Skin of body (tissue), 2 donors: ENCODE measurements around the gene PIP4K2A. TPM values are rescaled to one million over a fixed set of nuclear protein-coding genes. Genes with fewer than 3 reads are reported as not detected.
"Not testable (repeated sequence)": the region's sequence is repeated elsewhere in the genome, so short reads cannot be mapped to it uniquely, and the experiment has no call there.

ENCODE experiments used
- DNase-seq: peaks from one replicate; lab custom pipeline; 2025; lab: John Stamatoyannopoulos, UW
- total RNA-seq: library from RNA; depleted of rRNA; stranded (reverse); fragments of >200 nt; gene quantifications from one replicate; pipeline ENCODE4 v1.2.3, GENCODE V29; 2014

PIP4K2A gene
- total RNA-seq, 1 donor from 2014 or later, result 22.1 TPM

DNA sequence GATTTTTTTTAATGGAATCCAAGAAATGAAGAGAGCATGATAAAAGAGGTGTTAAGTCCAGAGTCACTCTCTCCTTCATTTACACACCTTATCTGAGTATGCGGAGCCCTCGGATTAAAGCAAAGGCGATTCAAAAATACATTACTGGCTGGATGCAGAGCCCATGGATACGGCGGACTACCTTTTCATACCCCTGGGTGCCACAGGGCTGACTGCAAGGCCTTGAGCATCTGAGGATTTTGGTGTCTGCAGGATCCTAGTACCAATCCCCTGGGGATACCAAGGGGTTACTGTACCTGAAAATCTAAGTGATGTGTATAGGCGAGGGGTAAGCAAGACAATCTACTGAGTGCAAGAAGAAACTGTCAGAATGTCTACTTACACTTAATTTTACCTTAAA is 20.5 kb downstream of the PIP4K2A start:
- DNase-seq, result no peak

DNA sequence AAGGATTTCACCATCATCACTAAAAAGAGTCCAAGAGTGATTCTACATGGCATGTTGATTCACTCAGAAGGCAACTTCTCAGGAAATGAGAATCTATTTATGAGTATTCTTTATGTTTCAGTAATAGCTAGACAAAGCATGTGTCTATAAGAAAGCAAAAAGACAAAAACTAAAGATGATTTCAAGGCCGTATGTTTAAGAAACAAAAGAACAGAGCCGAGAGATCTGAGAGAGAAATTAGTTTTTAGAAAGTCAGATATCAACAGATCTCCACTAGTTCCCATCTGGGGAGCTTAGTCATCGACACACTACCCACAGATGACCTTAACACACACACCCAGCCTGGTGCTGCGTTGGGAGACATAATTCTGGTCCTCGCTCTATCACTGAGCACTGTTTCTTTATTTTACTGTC is 21.0 kb downstream of the PIP4K2A start:
- DNase-seq, result no peak

DNA sequence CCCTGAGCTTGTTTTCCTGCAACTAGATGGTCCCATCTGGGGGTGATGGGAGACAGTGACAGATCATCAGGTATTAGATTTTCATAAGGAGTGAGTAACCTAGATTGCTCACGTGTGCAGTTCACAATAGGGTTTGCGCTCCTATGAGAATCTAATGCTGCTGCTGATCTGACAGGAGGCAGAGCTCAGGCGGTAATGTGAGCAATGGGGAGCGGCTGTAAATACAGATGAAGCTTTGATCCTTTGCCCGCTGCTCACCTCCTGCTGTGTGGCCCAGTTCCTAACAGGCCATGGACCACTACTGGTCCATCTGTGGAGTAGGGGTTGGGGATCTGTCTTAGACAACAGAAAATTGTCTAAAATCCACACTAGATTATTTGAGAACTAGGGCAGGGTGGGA is 22.3 kb downstream of the PIP4K2A start:
- DNase-seq, result not testable (repeated sequence)

DNA sequence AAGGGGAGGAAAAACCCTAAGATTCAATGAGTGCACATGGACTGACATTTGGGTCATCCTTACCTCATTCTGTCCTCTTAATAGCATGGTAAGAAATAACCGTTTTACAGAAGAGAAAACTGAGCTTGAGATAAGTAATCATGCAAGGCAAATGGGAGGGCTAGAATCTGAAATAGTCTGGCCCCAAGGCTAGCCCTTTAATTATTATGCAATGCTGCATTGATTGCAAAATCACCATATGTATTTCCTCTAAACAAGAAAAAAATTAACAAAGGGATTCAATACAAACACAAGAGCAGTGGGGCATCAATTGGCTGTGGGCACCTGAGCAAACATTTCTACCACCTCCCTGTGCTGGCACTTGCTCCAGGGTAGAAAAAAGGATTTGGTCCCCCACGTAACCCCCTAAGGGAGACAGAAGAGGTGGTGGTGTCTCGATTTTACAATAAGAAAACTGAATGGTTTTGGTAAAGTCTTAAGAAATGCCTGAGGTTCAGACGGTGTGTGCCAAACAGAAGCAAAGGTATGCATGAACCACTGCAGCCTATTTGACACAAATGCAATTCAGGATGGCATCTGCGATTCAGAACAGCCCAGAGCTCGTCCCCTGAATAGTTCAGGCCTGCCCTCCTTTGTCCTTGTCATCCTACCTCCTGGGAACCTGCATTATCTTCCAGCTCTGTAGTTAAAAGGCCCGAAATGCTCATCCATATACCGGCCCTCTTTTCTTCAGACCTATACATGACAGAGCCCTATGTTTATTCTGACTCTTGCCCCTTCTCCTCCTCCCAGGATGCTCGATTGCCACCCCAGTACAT is 23.6 kb downstream of the PIP4K2A start:
- DNase-seq, result no peak

DNA sequence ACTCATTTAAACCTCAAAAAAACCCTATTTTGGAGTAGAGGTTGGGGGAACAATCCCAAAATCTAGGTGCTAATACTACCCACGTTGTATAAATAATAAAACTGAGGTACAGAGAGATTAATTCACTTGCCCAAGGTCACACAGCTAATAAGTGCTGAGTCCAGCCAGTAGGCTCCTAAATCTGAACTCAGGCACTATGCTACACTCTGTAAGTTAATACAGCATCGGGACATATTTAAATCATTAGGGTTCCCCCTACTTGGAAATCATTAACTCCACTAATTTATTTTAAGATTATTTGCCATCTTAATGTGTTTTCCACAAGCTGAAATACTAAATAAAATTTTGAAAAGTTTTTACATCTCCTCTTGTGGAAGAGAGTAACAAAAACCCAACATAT is 24.2 kb downstream of the PIP4K2A start:
- DNase-seq, result no peak

DNA sequence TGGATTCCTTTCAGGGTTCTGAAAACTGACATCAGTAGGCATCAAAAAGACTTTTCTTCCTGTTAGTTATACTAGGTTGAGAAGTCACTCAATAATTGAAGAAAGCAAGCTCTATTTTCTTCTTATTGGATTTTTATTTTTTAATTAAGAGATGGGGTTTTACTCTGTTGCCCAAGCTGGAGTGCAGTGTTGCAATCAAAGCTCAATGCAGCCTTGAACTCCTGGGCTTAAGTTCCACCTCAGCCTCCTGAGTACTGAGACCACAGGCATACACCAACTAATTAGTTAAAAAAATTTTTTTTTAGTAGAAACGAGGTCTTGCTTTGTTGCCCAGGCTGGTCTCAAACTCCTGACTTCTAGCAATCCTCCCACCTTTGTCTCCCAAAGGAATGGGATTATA is 28.0 kb downstream of the PIP4K2A start:
- no peak for DNase-seq

DNA sequence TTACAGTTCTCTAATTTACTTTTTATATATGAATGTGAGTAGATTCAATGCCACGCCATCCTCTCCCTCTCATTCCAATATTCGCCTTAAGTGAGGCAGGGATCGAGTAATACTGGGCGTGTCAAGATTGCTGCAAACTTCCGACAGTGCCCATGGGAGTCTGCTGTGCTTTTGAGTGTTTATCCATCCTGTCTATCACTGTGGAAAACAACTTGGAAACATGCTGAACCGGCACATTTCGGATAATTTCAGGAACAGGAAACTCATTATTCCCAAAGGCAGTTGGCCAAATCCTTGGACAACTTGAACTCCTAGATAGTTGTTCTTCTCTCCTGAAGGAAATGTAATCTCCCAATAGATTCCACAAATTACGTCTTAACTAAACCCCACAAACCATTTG is 28.5 kb downstream of the PIP4K2A start:
- DNase-seq, result no peak

DNA sequence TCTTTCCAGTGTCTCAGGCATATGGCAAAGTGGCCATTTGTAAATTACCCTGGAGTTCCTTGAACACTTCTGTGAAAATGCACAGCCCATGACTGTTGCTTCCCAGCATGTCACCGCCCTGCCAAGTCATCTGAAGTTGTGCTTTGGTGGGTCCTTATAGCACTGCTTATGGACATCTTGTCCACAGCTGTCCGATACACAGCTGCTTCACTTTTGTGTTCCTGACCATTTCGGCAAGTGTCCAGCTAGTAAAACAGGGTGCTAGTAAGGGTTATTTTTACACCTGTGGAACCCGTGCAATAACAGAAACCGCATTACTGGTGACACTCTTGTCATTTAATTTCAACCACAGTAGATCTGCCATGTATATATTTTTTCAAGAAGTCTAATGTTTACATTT is 29.7 kb downstream of the PIP4K2A start:
- DNase-seq, result no peak

DNA sequence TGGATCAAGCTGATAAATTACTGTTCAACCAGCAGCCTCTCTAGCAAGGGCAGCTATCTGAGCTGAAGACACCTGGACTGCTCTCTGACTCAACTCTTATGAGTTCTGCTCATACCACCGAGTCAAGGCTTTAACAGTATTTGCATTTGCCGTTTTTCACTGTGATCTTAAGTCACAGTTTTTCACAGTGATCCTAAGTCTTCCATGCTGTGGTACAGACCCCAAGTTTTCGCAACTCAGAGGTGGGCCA is 31.3 kb downstream of the PIP4K2A start:
- no peak for DNase-seq

DNA sequence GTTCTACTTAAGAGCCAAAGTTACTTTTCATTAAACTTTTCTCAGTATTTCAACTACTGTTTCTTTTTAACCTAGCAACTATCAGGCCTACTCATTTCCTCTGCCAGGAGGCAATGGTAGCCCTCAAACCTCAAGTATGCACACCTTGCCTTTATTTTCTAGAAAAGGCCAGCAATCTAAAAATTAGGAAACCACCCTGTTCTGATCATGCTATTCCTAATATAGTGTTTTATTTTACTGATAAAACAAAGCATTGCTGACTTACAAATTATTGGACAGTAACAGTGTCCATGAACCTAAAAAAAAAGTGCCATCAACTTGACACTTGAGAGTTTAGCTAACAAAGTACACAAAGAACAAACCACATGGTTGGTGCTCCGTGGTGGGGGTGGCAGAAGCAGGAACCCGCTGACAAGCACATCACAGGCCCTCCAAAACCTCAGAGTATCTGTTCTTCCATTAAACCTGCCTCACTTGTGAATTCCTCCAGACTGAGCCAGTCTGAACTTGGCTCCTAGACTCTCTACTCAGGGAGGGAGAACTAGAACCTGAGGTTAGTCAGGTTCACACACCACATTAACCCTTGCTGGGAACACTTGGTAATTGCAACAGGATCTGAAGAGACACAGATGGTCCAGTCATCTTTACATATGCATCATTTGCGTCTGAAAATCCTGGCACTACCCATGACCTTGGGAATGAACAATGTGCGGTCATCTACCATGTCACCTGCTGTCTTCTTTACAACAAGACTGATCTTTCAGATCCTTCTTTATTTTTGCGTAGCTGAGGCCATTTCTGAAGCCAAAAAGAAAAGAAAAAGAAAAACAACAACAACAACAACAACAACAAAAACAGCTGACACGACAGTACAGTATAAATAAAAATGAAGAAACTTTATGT is 31.9 kb downstream of the PIP4K2A start:
- no peak for DNase-seq

DNA sequence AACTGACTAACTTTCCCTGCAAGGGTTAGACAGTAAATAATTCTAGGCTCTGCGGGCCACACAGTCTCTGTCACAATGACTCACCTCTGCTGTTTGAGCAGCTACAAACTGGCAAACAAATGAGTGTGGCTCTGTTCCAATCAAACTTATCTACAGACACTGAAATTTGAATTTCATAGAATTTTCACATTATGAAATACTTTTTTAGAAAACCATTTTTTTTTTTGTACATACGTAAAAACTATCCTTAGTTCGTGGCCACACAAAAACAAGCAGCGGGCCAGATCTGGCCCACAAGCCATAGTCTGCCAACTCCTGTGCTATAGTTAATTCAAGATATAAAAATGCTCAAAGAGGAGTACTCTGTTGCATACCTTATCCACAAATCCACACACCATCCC is 32.6 kb downstream of the PIP4K2A start:
- DNase-seq, result no peak

DNA sequence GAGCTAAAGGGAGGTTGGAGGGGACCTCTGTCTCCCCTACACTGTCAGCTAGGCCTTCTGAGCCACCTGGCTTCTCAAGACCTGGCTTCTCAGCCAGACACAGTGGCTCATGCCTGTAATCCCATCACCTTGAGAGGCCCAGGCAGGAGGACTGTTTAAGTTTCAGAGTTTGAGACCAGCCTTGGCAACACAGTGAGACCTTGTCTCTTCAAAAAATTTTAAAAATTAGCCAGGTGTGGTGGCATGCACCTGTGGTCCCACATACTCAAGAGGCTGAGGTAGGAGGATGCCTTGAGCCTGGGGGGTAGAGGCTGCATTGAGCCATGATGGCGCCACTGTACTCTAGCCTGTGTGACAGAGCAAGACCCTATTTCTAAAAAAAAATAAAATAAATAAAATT is 33.1 kb downstream of the PIP4K2A start:
- no peak for DNase-seq

DNA sequence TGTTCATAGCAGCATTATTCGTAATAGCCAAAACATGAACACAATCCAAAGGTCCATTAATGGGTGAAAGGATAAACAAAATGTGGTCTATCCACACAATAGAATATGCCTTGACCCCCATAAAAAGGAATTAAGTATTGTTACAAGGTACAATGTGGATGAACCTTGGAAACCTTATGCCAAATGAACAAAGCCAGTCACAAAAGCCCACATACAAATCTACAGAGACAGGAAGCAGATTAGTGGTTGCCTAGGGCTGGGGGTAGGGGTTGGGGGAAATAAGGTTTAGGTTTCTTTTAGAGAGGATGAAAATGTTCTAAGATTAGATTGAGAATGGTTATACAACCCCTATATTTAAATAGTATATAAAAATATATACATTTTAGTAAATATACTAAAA is 34.8 kb downstream of the PIP4K2A start:
- DNase-seq, result no peak

DNA sequence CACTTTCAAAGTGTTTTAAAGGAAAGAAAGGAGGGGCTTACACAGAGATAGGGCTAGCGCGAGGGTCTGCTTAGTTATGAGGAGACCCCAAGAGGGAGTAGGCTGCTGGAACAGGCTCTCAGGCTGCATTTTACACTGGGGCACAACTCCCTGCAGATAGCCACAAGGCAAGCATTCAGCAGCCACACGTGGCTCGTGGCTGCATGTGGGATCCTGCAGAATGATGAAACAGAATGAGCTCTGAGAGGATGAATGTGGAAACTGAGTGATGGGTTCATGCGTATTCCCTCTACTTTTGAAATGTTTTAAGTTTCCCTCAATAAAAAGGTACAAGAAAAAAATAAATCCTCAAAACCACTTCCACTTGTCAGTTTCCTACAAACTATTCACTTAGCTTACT is 37.0 kb downstream of the PIP4K2A start:
- DNase-seq, result no peak

DNA sequence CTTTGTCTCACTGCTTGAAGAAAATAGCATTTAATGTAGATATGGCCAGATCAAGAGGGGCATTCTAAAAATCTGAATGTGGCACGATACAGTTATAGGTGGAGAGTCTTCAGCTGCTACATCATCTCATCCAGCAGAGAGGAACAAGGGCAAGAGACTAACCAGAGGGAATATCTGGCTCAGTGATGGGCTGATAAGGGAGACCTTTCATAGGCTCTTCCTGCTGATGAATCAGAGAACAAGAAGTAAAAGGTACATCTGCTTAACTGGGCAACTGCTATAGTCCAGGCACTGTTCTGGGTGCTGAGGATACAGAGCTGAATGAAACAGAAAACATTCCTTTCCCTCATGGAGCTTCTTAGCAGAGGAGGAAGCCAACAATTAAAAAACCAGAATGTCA is 37.9 kb downstream of the PIP4K2A start:
- DNase-seq, result no peak

DNA sequence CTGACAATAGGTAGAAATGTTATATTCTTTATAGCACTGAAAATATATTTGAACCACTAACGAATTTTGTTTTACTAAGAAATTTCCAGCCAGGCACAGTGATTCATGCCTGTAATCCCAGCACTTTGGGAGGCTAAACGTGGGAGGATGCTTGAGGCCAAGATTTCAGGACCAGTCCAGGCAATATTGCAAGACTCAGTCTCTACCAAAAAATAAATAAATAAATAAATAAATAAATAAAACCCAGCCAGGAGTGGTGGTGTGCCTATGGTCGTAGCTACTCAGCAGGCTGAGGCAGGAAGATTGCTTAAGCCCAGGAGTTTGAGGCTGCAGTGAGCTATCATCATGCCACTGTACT is 39.8 kb downstream of the PIP4K2A start:
- no peak for DNase-seq

DNA sequence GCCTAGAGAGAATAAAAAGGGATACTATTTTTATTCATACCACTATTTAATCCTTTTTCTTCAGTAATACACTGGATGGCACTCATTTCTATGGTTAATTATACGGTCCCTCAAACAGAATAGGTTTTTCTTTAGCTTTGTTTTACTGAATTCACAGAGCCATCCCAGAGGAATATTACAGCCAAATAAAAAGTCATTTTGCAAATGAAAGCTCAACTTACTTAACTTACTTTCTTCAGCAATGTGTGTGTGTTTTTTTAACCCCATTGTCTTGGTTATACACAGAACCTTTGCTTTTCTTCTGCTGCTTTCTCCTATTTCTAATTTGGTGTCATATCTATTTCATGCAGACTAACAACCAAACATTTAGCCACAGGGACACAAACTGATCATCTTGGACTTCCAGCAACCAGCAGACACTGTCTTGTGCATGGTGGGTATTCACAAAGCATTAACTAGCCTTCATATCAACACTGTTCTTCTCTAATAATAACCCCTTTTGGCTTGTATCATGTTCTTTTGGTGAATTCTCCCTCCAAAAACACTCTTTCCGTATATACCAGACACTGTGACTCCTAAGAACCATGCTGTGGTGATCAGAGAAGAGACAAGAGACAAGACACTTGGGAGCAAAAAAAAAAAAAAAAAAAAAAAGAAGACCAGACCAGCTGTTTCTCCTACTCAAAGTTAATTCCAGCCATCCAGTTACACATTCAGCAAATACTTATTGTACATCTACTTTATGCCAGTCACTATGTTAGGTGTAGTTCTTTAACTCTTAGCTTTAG is 40.4 kb downstream of the PIP4K2A start:
- DNase-seq, result no peak

DNA sequence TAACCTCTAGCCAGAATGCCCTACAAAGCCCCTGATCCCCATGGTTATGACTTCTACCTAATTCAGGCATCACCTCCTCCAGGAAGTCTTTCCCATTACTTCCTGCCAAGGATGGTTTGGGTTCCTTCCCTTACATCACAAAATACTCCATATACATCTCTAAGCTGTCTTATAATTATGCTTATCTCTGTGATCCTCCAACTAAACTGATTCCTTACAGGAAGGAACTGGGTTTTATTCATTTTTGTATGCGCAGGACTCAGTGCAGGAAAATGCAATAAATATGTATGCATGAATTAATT is 41.3 kb downstream of the PIP4K2A start:
- no peak for DNase-seq

DNA sequence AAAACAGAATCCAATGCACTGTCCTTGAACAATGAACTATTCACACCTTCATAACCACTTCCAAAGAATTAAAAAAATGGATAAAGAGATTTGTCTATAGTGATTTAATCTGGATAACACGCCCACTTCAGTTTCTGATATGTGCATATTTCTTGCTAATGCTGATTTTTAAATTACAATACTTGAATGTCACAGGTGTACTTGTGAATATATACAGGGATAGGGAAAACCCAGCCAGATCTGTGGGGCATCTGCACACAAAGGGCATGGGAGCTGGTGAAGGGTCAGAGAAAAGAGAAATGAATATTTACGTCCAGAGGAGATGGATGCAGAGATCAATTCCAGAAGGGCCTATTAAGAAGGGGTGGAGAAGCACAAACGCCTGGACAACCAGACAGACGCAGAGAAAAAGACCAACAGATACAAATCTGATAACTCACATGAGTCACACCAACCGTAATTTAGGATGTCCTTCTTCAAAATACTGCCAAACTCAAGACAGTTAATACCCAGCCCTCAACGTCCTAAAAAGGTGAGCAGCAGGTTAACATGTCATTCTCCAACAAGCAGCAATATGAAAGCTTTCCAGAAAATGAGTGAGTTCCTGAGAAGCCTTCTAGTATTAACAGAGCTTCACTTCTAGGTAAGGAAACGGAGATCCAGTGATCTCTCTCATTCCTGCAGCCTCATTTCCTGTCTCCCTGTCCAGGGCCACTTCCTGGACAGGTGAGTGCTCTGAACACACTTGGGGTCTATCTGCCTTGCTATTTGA is 41.9 kb downstream of the PIP4K2A start:
- DNase-seq, result no peak

DNA sequence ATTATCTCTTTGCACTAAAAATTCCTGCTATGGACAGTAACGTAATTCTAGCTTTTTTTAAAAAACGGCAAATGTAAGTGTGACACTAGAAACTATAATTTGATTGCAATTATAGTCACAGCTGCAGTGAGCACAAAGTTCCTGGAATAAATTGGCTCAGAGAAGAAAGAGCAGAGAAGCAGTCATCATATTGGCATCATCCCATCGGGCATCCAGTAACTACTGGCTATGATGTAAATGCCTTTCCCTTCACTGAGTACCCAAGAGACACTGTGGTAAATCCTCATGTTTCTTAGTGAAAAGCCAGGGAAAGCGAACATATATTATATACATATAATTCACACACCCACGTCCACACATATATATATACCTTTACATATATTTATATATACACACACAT is 43.6 kb downstream of the PIP4K2A start:
- no peak for DNase-seq

DNA sequence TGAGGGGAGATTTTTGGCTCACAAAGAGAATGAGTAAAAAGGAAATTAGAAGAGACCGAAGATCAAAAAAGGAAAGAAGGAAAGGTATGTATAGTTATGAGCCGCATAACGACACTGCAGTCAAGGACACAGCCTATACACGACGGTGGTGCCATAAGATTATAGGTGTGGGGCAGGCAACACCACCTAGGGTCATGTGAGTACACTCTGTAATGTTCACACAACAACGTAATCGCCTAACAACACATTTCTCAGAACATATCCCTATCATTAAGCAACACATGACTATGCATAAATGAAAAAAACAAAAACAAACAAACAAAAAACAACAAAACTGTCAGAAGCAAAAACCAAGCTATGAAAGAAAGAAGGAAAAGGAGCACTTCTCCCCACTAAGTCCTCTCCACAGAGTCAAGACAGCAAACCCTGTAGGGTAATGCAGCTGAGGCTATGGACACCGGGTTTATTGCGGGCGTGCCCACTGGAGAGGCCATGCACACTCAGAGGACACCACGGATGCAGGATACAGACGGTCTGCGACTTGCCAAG is 45.1 kb downstream of the PIP4K2A start:
- no peak for DNase-seq
